BJ (cell line): Measurements from ENCODE around the gene PAFAH2. TPM values are rescaled to one million over a fixed set of nuclear protein-coding genes. Genes with fewer than 3 reads are reported as not detected.

Experiments used
- CTCF ChIA-PET: fragments of 350-600 bp; formaldehyde crosslinking; extraction: SDS; loops from one replicate; lab custom pipeline; 2021; ENCODE audit warnings: antibody characterized with exemption, inconsistent platforms; lab: Yijun Ruan, JAX
- POLR2A ChIA-PET: fragments of 300-600 bp; sonication (Branson Sonifier 250); formaldehyde crosslinking; extraction: SDS; loops from one replicate; lab custom pipeline; 2021; ENCODE audit warnings: antibody characterized with exemption; lab: Charles Lee
- DNase-seq: peaks from one replicate; pipeline ENCODE4 v3.0.0-alpha.2; 2011; ENCODE audit warnings: low read depth
- H3K27me3 ChIP-seq: 2 replicates; pipeline ENCODE4 v1.6.0; 2011; ENCODE audit warnings: low read length; ENCODE audit not compliant: control insufficient read depth, insufficient read depth
- H3K36me3 ChIP-seq: 2 replicates; pipeline ENCODE4 v1.5.1; 2011; ENCODE audit warnings: low read length; ENCODE audit not compliant: control insufficient read depth, insufficient read depth
- H3K4me3 ChIP-seq: 2 replicates; pipeline ENCODE4 v1.5.1; 2011; ENCODE audit warnings: low read depth, mild to moderate bottlenecking, control low read depth, low read length
- polyA plus RNA-seq: library from polyadenylated mRNA; depleted of rRNA; stranded (reverse); fragments of >200 nt; gene quantifications from 2 replicates; pipeline ENCODE4 v1.2.3, GENCODE V29; 2011
- TF ChIP-seq, protein P1 (sequence below): IDR thresholded peaks from 2 replicates; pipeline ENCODE4 v1.5.1; 2011; ENCODE audit warnings: low read depth, mild to moderate bottlenecking, control low read depth, inconsistent platforms, low read length, moderate library complexity; ENCODE audit not compliant: insufficient read depth

The PAFAH2 gene
- polyA plus RNA-seq, 1 experiment = 11.9 TPM

GRCh38 chr1:25978403-25978802 is 19.5 kb downstream of the PAFAH2 start:
- POLR2A ChIA-PET = no interaction called here
- no peak for DNase-seq
- CTCF ChIA-PET = interaction anchor here (1.3 kb wide), 1 partner anchor 84 kb away, joined by 3 read pairs; no protein-coding TSS in a partner anchor

GRCh38 chr1:25977801-25978200 is 20.1 kb downstream of the PAFAH2 start:
- DNase-seq = no peak
- TF ChIP-seq, protein P1, sequence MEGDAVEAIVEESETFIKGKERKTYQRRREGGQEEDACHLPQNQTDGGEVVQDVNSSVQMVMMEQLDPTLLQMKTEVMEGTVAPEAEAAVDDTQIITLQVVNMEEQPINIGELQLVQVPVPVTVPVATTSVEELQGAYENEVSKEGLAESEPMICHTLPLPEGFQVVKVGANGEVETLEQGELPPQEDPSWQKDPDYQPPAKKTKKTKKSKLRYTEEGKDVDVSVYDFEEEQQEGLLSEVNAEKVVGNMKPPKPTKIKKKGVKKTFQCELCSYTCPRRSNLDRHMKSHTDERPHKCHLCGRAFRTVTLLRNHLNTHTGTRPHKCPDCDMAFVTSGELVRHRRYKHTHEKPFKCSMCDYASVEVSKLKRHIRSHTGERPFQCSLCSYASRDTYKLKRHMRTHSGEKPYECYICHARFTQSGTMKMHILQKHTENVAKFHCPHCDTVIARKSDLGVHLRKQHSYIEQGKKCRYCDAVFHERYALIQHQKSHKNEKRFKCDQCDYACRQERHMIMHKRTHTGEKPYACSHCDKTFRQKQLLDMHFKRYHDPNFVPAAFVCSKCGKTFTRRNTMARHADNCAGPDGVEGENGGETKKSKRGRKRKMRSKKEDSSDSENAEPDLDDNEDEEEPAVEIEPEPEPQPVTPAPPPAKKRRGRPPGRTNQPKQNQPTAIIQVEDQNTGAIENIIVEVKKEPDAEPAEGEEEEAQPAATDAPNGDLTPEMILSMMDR = no peak
- ChIA-PET POLR2A (no interaction called here), CTCF (no interaction called here)
- Histone ChIP-seq H3K36me3 (peaks cover 7% of the 10 kb centered on the region), H3K4me3 (no peak overlapping the region), H3K27me3 (no peaks in the 10 kb centered on the region)

More at GRCh38 chr1:25978403-25978802, 19.5 kb downstream of the PAFAH2 start:
- Histone ChIP-seq H3K36me3 (peaks cover 7% of the 10 kb centered on the region), H3K27me3 (no peaks in the 10 kb centered on the region), H3K4me3 (no peak overlapping the region)
- TF ChIP-seq, protein P1 = no peak

GRCh38 chr1:25973610-25974321 is 24.1 kb downstream of the PAFAH2 start:
- CTCF ChIA-PET = no interaction called here

DNA sequence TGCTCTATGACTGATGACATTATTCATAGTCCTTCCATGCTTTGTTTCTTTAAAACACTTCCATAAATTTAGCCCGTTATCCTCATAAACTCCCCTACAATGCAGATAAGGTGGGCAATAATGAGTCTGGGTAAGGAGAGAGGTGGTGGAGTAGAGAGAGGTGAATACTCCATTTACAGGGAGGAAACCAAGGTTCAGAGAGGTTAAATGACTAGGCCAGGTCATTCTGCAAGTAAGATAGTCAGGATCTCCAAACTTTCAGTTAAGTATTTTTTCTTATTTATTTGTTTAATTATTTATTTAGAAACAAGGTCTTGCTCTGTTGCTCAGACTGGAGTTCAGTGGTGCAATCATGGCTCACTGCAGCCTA is 26.1 kb downstream of the PAFAH2 start:
- ChIA-PET POLR2A (no interaction called here), CTCF (interaction anchor here (1.2 to 2.9 kb wide), 3 partner anchors 7 to 76 kb away, joined by 3 to 7 read pairs (median 5); no protein-coding TSS in a partner anchor)

More at GRCh38 chr1:25973610-25974321, 24.1 kb downstream of the PAFAH2 start:
- POLR2A ChIA-PET = no interaction called here
- H3K4me3 ChIP-seq = no peak overlapping the region
- TF ChIP-seq, protein P1 = no peak
- peaks cover 6% of the 10 kb centered on the region for H3K36me3 ChIP-seq
- no peaks in the 10 kb centered on the region for H3K27me3 ChIP-seq
- DNase-seq = no peak

GRCh38 chr1:25971066-25971810 is 26.6 kb downstream of the PAFAH2 start:
- CTCF ChIA-PET = interaction anchor here (1.7 to 2.9 kb wide), 2 partner anchors 9 to 76 kb away, joined by 5 to 7 read pairs; no protein-coding TSS in a partner anchor
- POLR2A ChIA-PET = no interaction called here
- Histone ChIP-seq H3K27me3 (no peaks in the 10 kb centered on the region), H3K36me3 (peaks cover 7% of the 10 kb centered on the region), H3K4me3 (no peak overlapping the region)
- TF ChIP-seq, protein P1 = no peak
- DNase-seq = no peak

More for the DNA sequence above, 26.1 kb downstream of the PAFAH2 start:
- Histone ChIP-seq H3K27me3 (no peaks in the 10 kb centered on the region), H3K36me3 (peaks cover 7% of the 10 kb centered on the region), H3K4me3 (no peak overlapping the region)
- TF ChIP-seq, protein P1 = no peak
- no peak for DNase-seq
